Trophoblast cell (in vitro differentiated cells and primary cell): Measurements from ENCODE around the gene TTLL5.
A peak's percentile ranks its signal among the peaks of the same experiment; 100 is the strongest.

Experiments
- DNase-seq, 2 donors: peaks; one replicate each; pipeline ENCODE4 v3.0.0-alpha.2; 2016
- H2AFZ ChIP-seq: 2 replicates; pipeline ENCODE4 v1.6.1; 2013; ENCODE audit warnings: low read length, moderate library complexity, mild to moderate bottlenecking; ENCODE audit not compliant: insufficient read depth, poor library complexity
- H2AK5ac ChIP-seq: 2 replicates; pipeline ENCODE4 v1.6.1; 2013; ENCODE audit warnings: mild to moderate bottlenecking, low read length
- H2BK120ac ChIP-seq: 2 replicates; pipeline ENCODE4 v1.6.1; 2013; ENCODE audit warnings: low read length, mild to moderate bottlenecking, moderate library complexity; ENCODE audit not compliant: insufficient read depth, poor library complexity
- H2BK12ac ChIP-seq: 2 replicates; pipeline ENCODE4 v1.6.1; 2013; ENCODE audit warnings: mild to moderate bottlenecking, low read length, moderate library complexity
- H2BK5ac ChIP-seq: 2 replicates; pipeline ENCODE4 v1.6.1; 2013; ENCODE audit warnings: low read length, low read depth, moderate library complexity, mild to moderate bottlenecking; ENCODE audit not compliant: poor library complexity
- H3K14ac ChIP-seq: 2 replicates; pipeline ENCODE4 v1.6.1; 2013; ENCODE audit warnings: mild to moderate bottlenecking, low read length
- H3K18ac ChIP-seq: 2 replicates; pipeline ENCODE4 v1.6.1; 2013; ENCODE audit warnings: mild to moderate bottlenecking, low read length
- H3K23ac ChIP-seq: 2 replicates; pipeline ENCODE4 v1.6.1; 2013; ENCODE audit warnings: low read length
- H3K27ac ChIP-seq: 2 replicates; pipeline ENCODE4 v1.5.1; 2013; ENCODE audit warnings: low read depth, mild to moderate bottlenecking, inconsistent platforms, low read length, moderate library complexity
- H3K27me3 ChIP-seq: 2 replicates; pipeline ENCODE4 v1.6.1; 2013; ENCODE audit warnings: inconsistent platforms, mild to moderate bottlenecking, low read length, moderate library complexity; ENCODE audit not compliant: insufficient read depth
- H3K36me3 ChIP-seq, 2 experiments: 1 replicate in 1 of 2; 2 replicates in 1 of 2; pipeline ENCODE4 v1.6.1; 2013; ENCODE audit warnings: low read length in 2 of 2, mild to moderate bottlenecking in 2 of 2, moderate library complexity in 1 of 2; ENCODE audit not compliant: insufficient read depth in 2 of 2, control insufficient read depth in 1 of 2
- H3K4ac ChIP-seq: 2 replicates; pipeline ENCODE4 v1.6.1; 2013; ENCODE audit warnings: low read depth, mild to moderate bottlenecking, low read length, moderate library complexity
- H3K4me1 ChIP-seq, 2 experiments: 1 replicate in 1 of 2; 2 replicates in 1 of 2; pipeline ENCODE4 v1.6.1; 2013; ENCODE audit warnings: low read length in 2 of 2, mild to moderate bottlenecking in 2 of 2, moderate library complexity in 1 of 2; ENCODE audit not compliant: insufficient read depth in 2 of 2, control insufficient read depth in 1 of 2
- H3K4me2 ChIP-seq: 2 replicates; pipeline ENCODE4 v1.6.1; 2013; ENCODE audit warnings: inconsistent platforms, mild to moderate bottlenecking, low read length, moderate library complexity
- H3K4me3 ChIP-seq: 2 replicates; pipeline ENCODE4 v1.5.1; 2013; ENCODE audit warnings: mild to moderate bottlenecking, low read depth, low read length, inconsistent platforms
- H3K79me1 ChIP-seq: one replicate; pipeline ENCODE4 v1.6.1; 2013; ENCODE audit warnings: low read length
- H3K79me2 ChIP-seq: 2 replicates; pipeline ENCODE4 v1.6.1; 2013; ENCODE audit warnings: low read length, mild to moderate bottlenecking; ENCODE audit not compliant: control insufficient read depth, insufficient read depth, poor library complexity
- H3K9ac ChIP-seq: 2 replicates; pipeline ENCODE4 v1.6.1; 2013; ENCODE audit warnings: mild to moderate bottlenecking, low read length
- H3K9me3 ChIP-seq: 2 replicates; pipeline ENCODE4 v1.6.1; 2013; ENCODE audit warnings: low read depth, mild to moderate bottlenecking, control low read depth, inconsistent platforms, low read length; ENCODE audit not compliant: insufficient read depth
- H4K12ac ChIP-seq: 2 replicates; pipeline ENCODE4 v1.6.1; 2013; ENCODE audit warnings: low read depth, mild to moderate bottlenecking, low read length, moderate library complexity
- H4K8ac ChIP-seq: 2 replicates; pipeline ENCODE4 v1.6.1; 2013; ENCODE audit warnings: low read depth, mild to moderate bottlenecking, low read length, moderate library complexity
- H4K91ac ChIP-seq: one replicate; pipeline ENCODE4 v1.6.1; 2013; ENCODE audit warnings: low read depth, mild to moderate bottlenecking, low read length, moderate library complexity
- WGBS: extraction: QIAGEN DNeasy Blood & Tissue Kit; methylation state at CpG from one replicate; pipeline ENCODE4 v1.1.7; 2013; ENCODE audit warnings: missing lambda C conversion rate; ENCODE audit not compliant: insufficient read length, insufficient coverage; ENCODE audit errors: extremely low coverage; 5-methylcytosine and 5-hydroxymethylcytosine counted together

Gene TTLL5

DNA sequence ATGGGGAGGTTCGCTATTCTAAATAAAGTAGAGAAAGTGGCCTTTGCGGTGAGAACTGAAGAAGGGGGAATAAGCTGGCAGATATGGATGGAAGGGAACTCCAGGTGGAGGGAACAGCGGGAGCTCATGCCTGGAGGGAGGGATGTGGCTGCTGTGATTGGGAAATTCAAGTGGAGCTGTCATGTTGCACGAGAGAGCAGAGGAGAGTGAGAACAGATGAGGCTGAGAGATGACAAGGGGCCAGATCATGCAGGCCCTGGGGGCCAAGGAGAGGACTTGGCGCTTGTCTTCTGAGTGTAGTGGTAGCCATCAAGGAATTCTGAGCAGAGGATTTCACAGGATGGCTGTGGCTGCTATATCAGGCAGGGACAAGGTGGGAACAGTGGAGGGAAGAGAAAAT, 285.7 kb downstream of the TTLL5 start:
- H2BK5ac ChIP-seq, result no peak overlapping the region
- H3K27me3 ChIP-seq, result no peaks in the 10 kb centered on the region
- no peak overlapping the region for H4K8ac ChIP-seq
- H3K36me3 ChIP-seq, result peaks cover 0 to 1% of the 10 kb centered on the region in 2 experiments
- H3K27ac ChIP-seq, result no peak overlapping the region
- H3K4me1 ChIP-seq, result peaks cover 3 to 4% of the 10 kb centered on the region in 2 experiments
- WGBS, result no CpG with 5 or more reads among the region's 5 CpGs
- H3K79me2 ChIP-seq, result no peaks in the 10 kb centered on the region
- H3K4me2 ChIP-seq, result no peak overlapping the region
- no peak overlapping the region for H3K4ac ChIP-seq
- H3K14ac ChIP-seq, result no peak overlapping the region
- H2BK120ac ChIP-seq, result no peak overlapping the region
- no peak overlapping the region for H4K91ac ChIP-seq
- H3K79me1 ChIP-seq, result no peaks in the 10 kb centered on the region
- H2BK12ac ChIP-seq, result no peak overlapping the region
- no peak overlapping the region for H3K18ac ChIP-seq
- peak; percentile 66 to 76 for DNase-seq
- no peak overlapping the region for H2AK5ac ChIP-seq
- peaks cover 2% of the 10 kb centered on the region for H3K9me3 ChIP-seq
- no peak overlapping the region for H3K4me3 ChIP-seq
- H3K23ac ChIP-seq, result no peak overlapping the region
- no peak overlapping the region for H3K9ac ChIP-seq
- no peak overlapping the region for H2AFZ ChIP-seq
- no peak overlapping the region for H4K12ac ChIP-seq

DNA sequence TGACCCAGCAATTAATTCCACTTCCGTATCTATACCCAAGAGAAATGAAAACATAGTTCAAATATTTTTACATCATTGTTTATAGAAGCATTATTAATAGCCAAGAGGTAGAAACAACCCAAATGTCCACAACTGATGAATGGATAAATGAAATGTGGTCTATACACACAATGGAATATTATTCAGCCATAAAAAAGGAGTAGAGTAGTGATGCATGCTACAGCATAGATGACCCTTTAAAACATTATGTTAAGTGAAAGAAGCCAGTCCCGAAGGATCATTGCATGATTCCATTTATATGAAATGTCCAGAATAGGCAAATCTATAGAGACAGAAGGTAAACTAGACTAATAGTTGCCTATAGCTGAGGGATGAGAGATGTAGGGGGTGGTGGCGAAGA, 291.4 kb downstream of the TTLL5 start:
- Histone ChIP-seq H4K12ac (no peak overlapping the region), H3K4me1 (no peaks in the 10 kb centered on the region)
- WGBS, result 100% methylated on average over 1 of the region's 3 CpGs

DNA sequence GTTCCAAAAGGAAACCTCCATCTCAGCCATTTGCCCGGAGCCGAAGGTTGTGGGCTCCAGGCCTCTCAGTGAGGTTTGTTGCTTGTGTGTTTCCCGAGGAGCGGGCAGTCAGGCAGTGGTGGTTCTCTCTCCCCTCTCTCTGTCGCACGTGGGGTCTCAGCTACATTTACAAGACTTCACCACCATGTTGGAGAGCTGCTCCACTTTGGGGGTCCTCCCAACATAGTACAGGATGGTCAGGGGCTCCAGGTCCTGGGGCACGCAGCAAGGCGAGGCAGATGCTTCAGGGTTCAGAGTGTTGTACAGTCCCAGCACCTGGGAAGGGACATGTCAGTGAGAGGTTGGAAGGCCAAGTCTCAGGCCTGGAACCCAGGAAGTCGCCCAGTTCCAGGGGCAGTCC, 298.0 kb downstream of the TTLL5 start:
- Histone ChIP-seq H3K18ac (no peak overlapping the region), H3K23ac (no peak overlapping the region), H3K79me1 (no peaks in the 10 kb centered on the region), H3K14ac (no peak overlapping the region), H3K4me2 (no peak overlapping the region), H2AFZ (no peak overlapping the region), H3K9ac (no peak overlapping the region), H2AK5ac (no peak overlapping the region), H3K36me3 (peaks cover 2% of the 10 kb centered on the region in 2 experiments), H3K4me3 (no peak overlapping the region), H3K9me3 (peaks cover 1% of the 10 kb centered on the region), H3K27ac (no peak overlapping the region), H3K4me1 (no peaks in the 10 kb centered on the region), H2BK12ac (no peak overlapping the region), H4K91ac (no peak overlapping the region), H4K12ac (no peak overlapping the region), H2BK120ac (no peak overlapping the region), H3K27me3 (no peaks in the 10 kb centered on the region), H2BK5ac (no peak overlapping the region), H3K4ac (no peak overlapping the region), H3K79me2 (no peaks in the 10 kb centered on the region), H4K8ac (no peak overlapping the region)
- DNase-seq, result no peak
- no CpG with 5 or more reads among the region's 9 CpGs for WGBS

More for the DNA sequence above, 291.4 kb downstream of the TTLL5 start:
- H3K27me3 ChIP-seq, result no peaks in the 10 kb centered on the region
- peaks cover 0 to 4% of the 10 kb centered on the region in 2 experiments for H3K36me3 ChIP-seq
- H3K79me1 ChIP-seq, result no peaks in the 10 kb centered on the region
- H3K27ac ChIP-seq, result no peak overlapping the region
- H3K4ac ChIP-seq, result no peak overlapping the region
- no peak overlapping the region for H3K14ac ChIP-seq
- no peak overlapping the region for H3K4me3 ChIP-seq
- H2BK5ac ChIP-seq, result no peak overlapping the region
- H3K9ac ChIP-seq, result no peak overlapping the region
- H3K4me2 ChIP-seq, result no peak overlapping the region
- H2AFZ ChIP-seq, result no peak overlapping the region
- no peak overlapping the region for H2BK120ac ChIP-seq
- H3K9me3 ChIP-seq, result no peaks in the 10 kb centered on the region
- no peak overlapping the region for H2BK12ac ChIP-seq
- no peak overlapping the region for H2AK5ac ChIP-seq
- H3K18ac ChIP-seq, result no peak overlapping the region
- no peak overlapping the region for H3K23ac ChIP-seq
- no peak for DNase-seq
- H4K8ac ChIP-seq, result no peak overlapping the region
- H4K91ac ChIP-seq, result no peak overlapping the region
- no peaks in the 10 kb centered on the region for H3K79me2 ChIP-seq

- Histone ChIP-seq H3K14ac (no peak overlapping the region), H3K23ac (no peak overlapping the region), H3K79me1 (no peaks in the 10 kb centered on the region), H3K4ac (no peak overlapping the region), H4K8ac (no peak overlapping the region), H3K4me2 (no peak overlapping the region), H4K91ac (no peak overlapping the region), H3K79me2 (no peaks in the 10 kb centered on the region), H2BK120ac (no peak overlapping the region), H3K4me3 (no peak overlapping the region), H2BK5ac (no peak overlapping the region), H4K12ac (no peak overlapping the region), H3K36me3 (peaks cover 0 to 2% of the 10 kb centered on the region in 2 experiments), H3K27ac (no peak overlapping the region), H3K27me3 (no peaks in the 10 kb centered on the region), H2AFZ (no peak overlapping the region), H2AK5ac (no peak overlapping the region), H3K9ac (no peak overlapping the region), H3K4me1 (no peaks in the 10 kb centered on the region), H3K9me3 (peaks cover 1% of the 10 kb centered on the region), H2BK12ac (no peak overlapping the region), H3K18ac (no peak overlapping the region)
- WGBS, result no CpG with 5 or more reads among the region's 6 CpGs
- DNase-seq, result peak in 1 of 2 donors; percentile 2
These were observed 299.2 kb downstream of the TTLL5 start for GRCh38 chr14:75960231-75960630.
